ENCODE measurements around the gene SLC2A11. TPM values are rescaled to one million over a fixed set of nuclear protein-coding genes. Genes with fewer than 3 reads are reported as not detected.

Gene SLC2A11
- total RNA-seq, 1 experiment from 2014 or later, result 17.2 TPM

- no peak for TF ChIP-seq RAD21 (IDR thresholded peaks at IDR 0.05; ENCODE audit: low read depth)
Observed at GRCh38 chr22:23875801-23876200, 18.1 kb downstream of the SLC2A11 start (continued).

GRCh38 chr22:23877566-23877965 lies 19.9 kb downstream of the SLC2A11 start:
- H3K27me3 ChIP-seq (ENCODE audit: insufficient read depth, low read length), result no peaks in the 10 kb centered on the region
- H3K79me2 ChIP-seq (ENCODE audit: insufficient read depth, low read length), result no peaks in the 10 kb centered on the region
- H3K9ac ChIP-seq (ENCODE audit: low read length), result no peak overlapping the region
- DNase-seq (ENCODE audit: low read depth, low spot score) (no peak), ATAC-seq (no peak)
- BruUV-seq (replicated peaks), result no TSS peak
- no peaks in the 10 kb centered on the region for H3K9me2 ChIP-seq (ENCODE audit: insufficient read depth)
- POLR2A ChIA-PET, result no interaction called here
- H3K4me1 ChIP-seq (ENCODE audit: control insufficient read depth in 1 of 2, insufficient read depth in 2 of 2, low read length in 2 of 2), result no peaks in the 10 kb centered on the region
- H3K4me3 ChIP-seq (replicated peaks in 1 of 2; ENCODE audit: low read depth in 1 of 2, low read length in 2 of 2), result no peak overlapping the region
- TF ChIP-seq EGR1 (IDR thresholded peaks at IDR 0.05; ENCODE audit: low read depth) (no peak), REST (IDR thresholded peaks at IDR 0.05; ENCODE audit: low read depth) (no peak), SIN3A (IDR thresholded peaks at IDR 0.05; ENCODE audit: low read depth) (no peak), JUND (IDR thresholded peaks at IDR 0.05) (no peak), ZNF274 (IDR thresholded peaks at IDR 0.05; ENCODE audit: low read depth, low read length) (no peak), POLR2AphosphoS5 (IDR thresholded peaks at IDR 0.05; ENCODE audit: low read depth, low read length) (no peak), CTCF (IDR thresholded peaks at IDR 0.05 in 2 of 3, conservative IDR thresholded peaks at IDR 0.05 in 1 of 3; ENCODE audit: borderline replicate concordance in 1 of 3, insufficient read depth in 1 of 3, low read depth in 2 of 3, low read length in 2 of 3) (no peak), ZFX (IDR thresholded peaks at IDR 0.05) (no peak), SP1 (IDR thresholded peaks at IDR 0.05; ENCODE audit: low read depth) (no peak), ELF1 (IDR thresholded peaks at IDR 0.05; ENCODE audit: borderline replicate concordance, low read depth) (no peak), CEBPB (IDR thresholded peaks at IDR 0.05; ENCODE audit: low read depth) (no peak), SRF (IDR thresholded peaks at IDR 0.05; ENCODE audit: low read depth) (no peak), RAD21 (IDR thresholded peaks at IDR 0.05; ENCODE audit: low read depth) (no peak), TCF7L2 (IDR thresholded peaks at IDR 0.05; ENCODE audit: borderline replicate concordance, extremely low read depth, insufficient read depth, insufficient read length) (no peak), CBX3 (IDR thresholded peaks at IDR 0.05; ENCODE audit: low read depth) (no peak), YY1 (IDR thresholded peaks at IDR 0.05; ENCODE audit: extremely low read depth, insufficient replicate concordance, low read depth, low read length) (no peak), FOSL1 (IDR thresholded peaks at IDR 0.05; ENCODE audit: low read depth) (no peak)
- TF ChIP-seq, protein P1, sequence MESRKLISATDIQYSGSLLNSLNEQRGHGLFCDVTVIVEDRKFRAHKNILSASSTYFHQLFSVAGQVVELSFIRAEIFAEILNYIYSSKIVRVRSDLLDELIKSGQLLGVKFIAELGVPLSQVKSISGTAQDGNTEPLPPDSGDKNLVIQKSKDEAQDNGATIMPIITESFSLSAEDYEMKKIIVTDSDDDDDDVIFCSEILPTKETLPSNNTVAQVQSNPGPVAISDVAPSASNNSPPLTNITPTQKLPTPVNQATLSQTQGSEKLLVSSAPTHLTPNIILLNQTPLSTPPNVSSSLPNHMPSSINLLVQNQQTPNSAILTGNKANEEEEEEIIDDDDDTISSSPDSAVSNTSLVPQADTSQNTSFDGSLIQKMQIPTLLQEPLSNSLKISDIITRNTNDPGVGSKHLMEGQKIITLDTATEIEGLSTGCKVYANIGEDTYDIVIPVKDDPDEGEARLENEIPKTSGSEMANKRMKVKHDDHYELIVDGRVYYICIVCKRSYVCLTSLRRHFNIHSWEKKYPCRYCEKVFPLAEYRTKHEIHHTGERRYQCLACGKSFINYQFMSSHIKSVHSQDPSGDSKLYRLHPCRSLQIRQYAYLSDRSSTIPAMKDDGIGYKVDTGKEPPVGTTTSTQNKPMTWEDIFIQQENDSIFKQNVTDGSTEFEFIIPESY (IDR thresholded peaks at IDR 0.05; ENCODE audit: extremely low read depth, insufficient replicate concordance, low read length), result no peak
- TF ChIP-seq, protein P2, sequence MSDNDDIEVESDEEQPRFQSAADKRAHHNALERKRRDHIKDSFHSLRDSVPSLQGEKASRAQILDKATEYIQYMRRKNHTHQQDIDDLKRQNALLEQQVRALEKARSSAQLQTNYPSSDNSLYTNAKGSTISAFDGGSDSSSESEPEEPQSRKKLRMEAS (IDR thresholded peaks at IDR 0.05), result no peak
- no peak overlapping the region for H2AFZ ChIP-seq (ENCODE audit: low read depth, low read length, poor library complexity, severe bottlenecking)
- RAD21 ChIA-PET (ENCODE audit: low non-redundant PET in 1 of 2, low total read pairs in 2 of 2, uncharacterized antibody in 2 of 2, unreplicated experiment in 2 of 2), result no interaction called here
- CTCF ChIA-PET, result no interaction called here
- H4K20me1 ChIP-seq (ENCODE audit: insufficient read depth), result no peaks in the 10 kb centered on the region
- H3K4me2 ChIP-seq (ENCODE audit: low read length), result no peak overlapping the region
- no peak overlapping the region for H3K27ac ChIP-seq (ENCODE audit: low read depth, low read length)
- H3K9me3 ChIP-seq (ENCODE audit: control insufficient read depth in 1 of 2, insufficient read depth in 1 of 2, low read depth in 1 of 2, low read length in 2 of 2), result no peaks in the 10 kb centered on the region
- intact Hi-C loops (cut with micrococcal nuclease), result no loop called here
- no peaks in the 10 kb centered on the region; a peak in 1 of 4 replicates for H3K36me3 ChIP-seq (ENCODE audit: control insufficient read depth in 1 of 2, insufficient read depth in 2 of 2, low read length in 2 of 2)
